G401.6 (cell line): ENCODE measurements around the gene DDIT4.
"Not testable (repeated sequence)": the region's sequence is repeated elsewhere in the genome, so short reads cannot be mapped to it uniquely, and the experiment has no call there.

ENCODE experiments used
- FAIRE-seq: peaks from 2 replicates; lab custom pipeline; 2012; peaks lifted over from hg19 to GRCh38; lab: Jason Lieb, UNC

DDIT4 gene

DNA sequence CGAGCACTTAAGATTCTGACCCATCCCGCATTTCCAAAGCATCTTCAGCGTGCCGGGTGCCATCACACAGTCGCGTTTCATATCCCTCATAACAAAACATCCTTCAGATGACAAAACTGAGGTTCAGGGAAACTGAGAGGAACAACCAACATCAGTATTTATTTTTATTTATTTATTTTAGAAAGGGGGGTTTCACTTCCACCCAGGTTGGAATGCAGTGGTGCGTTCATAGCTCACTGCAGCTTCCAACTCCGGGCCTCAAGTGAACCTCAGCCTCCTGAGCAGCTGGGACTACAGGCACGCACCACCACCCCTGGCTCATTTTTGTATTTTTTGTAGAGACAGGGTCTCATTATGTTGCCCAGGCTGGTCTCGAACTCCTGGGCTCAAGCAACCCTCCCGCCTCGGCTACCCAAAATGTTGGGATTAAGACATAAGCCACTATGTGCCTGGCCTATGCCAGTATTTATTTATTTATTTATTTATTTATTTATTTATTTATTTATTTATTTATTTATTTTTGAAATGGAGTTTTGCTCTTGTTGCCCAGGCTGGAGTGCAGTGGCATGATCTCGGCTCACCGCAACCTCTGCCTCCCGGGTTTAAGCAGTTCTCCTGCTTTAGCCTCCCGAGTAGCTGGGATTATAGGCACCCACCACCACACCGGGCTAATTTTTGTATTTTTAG, 24.4 kb upstream of the DDIT4 start:
- not testable (repeated sequence) for FAIRE-seq

DNA sequence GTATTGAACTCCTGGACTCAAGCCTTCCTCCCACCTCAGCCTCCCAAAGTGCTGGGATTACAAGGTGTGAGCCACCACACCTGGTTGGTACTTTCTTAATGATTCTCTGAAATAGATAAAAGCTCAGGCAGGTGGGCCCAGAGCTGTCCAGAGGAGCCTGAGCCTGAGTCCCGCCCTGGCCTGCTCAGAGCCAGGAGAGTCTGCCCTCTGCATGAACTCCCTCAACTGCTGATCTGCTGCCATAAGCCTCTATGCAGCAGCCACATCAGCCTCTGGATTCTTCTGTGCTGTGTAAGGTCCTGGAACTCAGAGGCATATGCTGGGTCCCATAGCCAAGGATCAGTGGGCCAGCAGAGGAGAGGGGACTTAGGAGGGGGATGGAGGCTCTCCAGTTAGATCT, 23.1 kb upstream of the DDIT4 start:
- no peak for FAIRE-seq

DNA sequence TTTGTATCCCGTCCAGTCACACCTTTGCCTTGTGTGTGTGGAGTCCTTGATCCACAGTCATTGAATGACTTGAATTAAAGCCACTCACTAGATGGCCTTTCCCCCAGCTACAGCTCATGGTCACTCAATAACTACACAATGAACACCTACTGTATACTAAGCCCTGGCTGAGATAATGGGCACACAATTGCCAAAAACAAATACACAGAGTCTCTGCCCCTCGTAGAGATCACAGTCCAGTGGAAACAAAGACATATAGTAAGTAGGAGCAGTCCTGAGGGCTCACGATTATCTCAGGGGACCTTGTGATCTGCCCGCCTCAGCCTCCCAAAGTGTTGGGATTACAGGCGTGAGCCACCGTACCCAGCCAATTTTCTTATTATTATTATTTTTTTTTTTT, 22.1 kb upstream of the DDIT4 start:
- FAIRE-seq = no peak

GRCh38 chr10:72252972-72253371, 20.8 kb upstream of the DDIT4 start:
- no peak for FAIRE-seq

DNA sequence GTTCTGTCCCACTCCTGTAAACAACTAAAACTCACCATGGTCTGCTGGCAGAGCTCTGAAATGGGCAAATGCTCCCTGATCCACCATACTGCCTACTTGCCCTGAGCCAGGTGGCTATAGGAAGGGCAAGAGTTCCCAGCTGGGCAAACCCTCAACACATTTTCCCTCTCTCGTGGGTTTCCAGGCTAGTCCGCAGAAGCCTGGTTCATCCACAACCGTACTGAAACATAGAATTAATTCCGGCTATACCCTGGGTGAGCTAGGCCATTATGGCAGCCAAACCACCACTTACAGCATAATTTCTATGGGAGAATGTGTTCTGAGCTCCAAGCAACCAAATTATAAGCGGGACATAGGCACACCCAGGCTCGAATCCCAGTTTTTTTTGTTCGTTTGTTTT, 20.1 kb upstream of the DDIT4 start:
- no peak for FAIRE-seq

- FAIRE-seq = peak; percentile 81
These were observed 18.7 kb upstream of the DDIT4 start for GRCh38 chr10:72254813-72255568.

- FAIRE-seq = no peak
These were observed 17.6 kb upstream of the DDIT4 start for GRCh38 chr10:72255977-72256729.

GRCh38 chr10:72257051-72257892, 16.5 kb upstream of the DDIT4 start:
- FAIRE-seq = no peak

GRCh38 chr10:72258617-72259016, 15.1 kb upstream of the DDIT4 start:
- no peak for FAIRE-seq

DNA sequence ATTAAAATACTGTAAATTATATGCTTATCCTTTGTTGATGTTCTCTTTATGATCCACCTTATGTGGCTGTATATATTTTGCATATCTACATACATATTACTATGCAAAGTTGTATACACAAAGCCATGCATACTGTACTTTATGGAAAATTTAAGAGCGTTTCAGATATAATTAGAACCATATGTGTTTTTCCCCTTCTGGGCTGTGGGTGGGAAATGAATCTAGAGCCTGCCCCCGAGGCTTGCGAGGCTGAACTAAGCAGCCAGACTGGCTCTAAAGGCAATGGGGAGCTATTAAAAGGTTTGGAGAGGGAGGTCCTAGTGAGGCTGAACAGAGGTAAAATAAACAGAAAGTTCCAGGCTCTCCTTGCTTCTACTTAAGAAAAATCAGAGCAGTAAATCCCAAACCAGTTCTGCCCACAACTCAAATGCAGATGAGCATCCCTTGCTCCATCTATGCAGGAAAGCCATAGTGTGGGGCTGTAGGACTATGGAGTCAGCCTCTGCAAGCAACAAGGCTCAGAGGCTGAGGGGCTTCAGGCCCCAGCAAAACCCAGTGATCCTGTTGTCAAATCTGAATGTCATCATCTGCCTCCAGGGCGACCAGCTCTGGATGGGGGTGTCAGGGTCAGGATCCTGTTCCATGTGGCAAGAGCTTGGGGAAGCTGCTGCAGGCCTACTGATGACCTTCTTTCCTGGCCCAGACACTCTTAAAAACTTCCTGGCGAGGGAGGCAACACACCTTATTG, 14.1 kb upstream of the DDIT4 start:
- no peak for FAIRE-seq

GRCh38 chr10:72260239-72260975, 13.3 kb upstream of the DDIT4 start:
- FAIRE-seq = peak; percentile 86

DNA sequence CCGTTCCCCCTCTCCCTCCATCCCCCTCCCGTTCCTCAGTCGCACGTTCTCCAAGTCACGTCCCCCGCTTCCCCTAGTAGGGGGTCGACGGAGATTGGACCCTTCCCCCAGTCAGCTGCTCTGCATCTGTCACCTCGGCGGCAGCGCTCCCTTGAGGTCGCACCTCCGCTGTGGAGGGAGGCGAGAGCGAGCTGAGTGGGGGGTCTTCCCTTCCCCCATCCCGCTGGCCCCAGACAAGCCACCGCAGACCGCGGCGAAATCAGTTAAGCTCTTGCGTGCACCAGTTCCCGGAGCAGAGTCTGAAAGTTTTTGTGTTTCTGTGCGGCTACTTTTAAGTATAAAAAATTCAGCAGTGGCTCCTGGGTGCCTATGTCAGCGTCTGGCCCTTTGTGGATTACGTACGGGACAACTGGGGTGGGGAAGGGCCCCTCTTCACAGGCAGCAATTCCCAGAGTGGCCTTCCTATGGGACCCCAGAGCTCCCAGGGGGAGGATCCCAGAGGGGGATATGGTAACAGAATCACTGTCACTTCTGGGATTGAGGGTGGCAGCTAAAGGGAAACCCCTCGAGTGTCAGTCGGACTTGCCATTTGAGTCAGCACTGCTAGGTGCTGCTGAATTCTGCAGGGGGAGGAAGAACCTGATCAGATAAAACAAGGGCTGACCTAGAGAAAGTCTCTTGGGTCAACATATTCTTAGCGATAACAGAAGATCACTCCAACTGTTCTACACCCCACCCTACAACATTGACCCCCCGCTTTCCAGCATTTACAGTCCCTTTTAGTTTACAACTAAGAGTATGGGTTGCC, 12.5 kb upstream of the DDIT4 start:
- no peak for FAIRE-seq

DNA sequence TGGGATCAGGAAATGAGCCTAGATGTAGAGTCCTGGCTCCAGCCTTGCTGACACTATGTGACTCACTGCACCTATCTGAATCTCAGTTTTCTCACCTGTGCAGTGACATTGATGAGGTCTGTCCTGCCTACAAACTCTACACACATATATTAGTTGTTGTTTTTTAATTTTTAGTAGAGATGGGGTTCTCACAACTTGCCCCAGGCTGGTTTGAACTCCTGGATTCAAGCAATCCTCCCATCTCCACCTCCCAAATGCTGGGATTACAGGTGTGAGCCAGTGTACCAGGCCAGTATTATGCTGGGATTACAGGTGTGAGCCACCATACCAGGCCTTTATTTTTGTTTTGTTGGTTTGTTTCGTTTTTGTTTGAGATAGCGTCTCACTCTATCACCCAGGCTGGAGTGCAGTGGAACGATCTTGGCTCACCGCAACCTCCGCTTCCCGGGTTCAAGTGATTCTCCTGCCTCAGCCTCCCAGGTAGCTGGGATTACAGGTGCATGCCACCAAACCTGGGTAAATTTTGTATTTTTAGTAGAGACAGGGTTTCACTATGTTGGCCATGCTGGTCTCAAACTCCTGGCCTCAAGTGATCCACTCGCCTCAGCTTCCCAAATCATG, 11.8 kb upstream of the DDIT4 start:
- no peak for FAIRE-seq

DNA sequence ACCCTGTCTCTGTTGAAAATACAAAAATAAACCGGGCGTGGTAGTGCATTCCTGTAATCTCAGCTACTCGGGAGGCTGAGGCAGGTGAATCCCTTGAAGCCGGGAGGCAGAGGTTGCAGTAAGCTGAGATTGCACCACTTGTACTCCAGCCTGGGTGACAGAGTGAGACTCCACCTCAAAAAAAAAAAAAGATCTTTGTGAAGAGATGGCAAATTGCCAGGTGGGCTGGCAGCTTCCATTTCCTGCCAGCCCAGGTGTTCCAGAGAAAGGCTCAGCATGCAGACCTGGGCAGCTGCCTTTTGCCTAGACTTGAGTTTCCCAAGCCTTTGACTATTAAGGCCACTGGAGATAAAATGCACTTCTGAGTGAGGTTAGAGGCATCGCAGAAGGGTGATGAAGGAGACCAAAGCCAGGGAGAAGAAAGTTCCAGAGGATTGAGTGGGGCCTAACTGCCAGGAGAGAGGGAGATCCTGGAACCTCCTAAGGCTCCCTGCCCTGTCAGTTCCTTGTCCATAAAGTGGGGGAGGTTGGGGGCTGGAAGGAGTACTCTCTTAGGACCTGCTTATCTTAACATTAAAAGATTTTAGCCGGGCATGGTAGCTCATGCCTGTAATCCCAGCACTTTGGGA, 10.0 kb upstream of the DDIT4 start:
- FAIRE-seq = no peak

- FAIRE-seq = no peak
These were observed 9.2 kb upstream of the DDIT4 start for GRCh38 chr10:72264536-72264935.

GRCh38 chr10:72265508-72265907, 8.2 kb upstream of the DDIT4 start:
- no peak for FAIRE-seq

- FAIRE-seq = no peak
These were observed 7.5 kb upstream of the DDIT4 start for GRCh38 chr10:72265990-72266865.

GRCh38 chr10:72267381-72267780, 6.3 kb upstream of the DDIT4 start:
- no peak for FAIRE-seq
